Glomerular visceral epithelial cell (primary cell): ENCODE data around the gene SYF2.
"Not testable (repeated sequence)": the region's sequence is repeated elsewhere in the genome, so short reads cannot be mapped to it uniquely, and the experiment has no call there.

Experiments used
- DNase-seq: peaks from one replicate; pipeline ENCODE4 v3.0.0-alpha.2; 2016; ENCODE audit errors: extremely low spot score

SYF2 gene

DNA sequence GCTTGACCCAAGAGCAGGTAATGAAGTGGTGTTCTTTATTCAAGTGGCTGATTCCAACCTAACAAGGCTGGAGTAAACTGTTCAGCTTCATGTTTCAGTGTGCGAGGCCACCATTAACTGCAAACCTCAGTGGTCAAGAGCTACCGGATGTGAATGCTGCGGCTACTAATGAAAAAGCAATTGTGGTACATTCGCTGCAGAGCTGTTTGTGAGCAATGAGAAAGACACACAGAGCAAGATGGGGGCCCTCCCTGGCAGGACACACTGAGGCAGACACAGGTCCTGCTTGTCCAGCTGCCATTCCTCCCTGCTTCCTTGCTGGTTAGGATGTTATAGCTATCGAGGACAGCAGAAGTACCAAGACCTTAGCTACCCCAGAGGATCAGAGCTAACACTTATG, 26.1 kb downstream of the SYF2 start:
- no peak for DNase-seq

DNA sequence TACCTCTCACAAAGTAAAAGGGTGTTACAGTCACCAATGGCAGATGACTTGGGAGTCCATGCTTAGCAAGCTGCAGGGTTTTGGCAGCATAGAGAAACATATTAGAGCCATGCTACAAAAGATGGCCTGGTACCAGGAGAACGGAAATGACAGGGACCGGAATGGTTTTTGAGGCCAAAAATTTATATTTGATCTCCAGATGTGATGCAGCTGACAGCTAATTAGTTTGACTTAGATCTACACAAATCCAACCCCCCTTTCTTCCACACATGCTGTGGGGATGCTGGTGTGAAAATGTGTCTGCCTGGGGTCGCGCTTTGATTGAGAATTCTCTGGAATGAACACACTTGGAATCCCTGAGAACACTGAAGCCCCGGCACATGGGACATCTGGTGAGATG, 26.5 kb downstream of the SYF2 start:
- no peak for DNase-seq

DNA sequence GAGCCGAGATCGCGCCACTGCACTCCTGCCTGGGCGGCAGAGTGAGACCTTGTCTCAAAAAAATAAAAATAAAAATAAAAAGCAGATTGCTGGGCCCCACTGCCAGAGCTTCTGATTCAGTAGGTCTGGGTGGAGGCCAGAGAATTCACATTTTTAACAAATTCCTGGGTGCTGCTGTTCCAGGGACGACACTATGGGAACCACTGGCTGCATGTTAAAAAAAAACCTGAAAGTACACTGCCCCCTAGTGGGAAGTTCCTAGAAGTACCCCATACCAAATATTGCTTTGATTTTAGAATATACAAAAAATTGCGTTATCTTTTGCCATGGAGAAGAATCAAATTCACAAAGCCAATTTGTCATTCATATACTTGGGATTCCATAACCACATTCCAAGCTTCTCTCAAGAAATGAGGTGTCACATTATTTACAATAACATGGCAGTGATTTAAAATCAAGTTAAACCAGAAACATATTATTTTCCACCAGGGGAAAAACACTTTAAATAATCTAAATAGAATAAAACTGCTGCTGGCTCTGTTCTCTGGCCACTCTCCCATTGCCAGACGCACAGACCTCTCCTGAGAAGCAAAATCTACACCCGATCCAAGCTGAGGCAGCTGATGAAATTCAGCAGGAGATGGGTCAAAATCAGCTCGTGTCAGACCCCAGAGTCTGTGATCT, 27.4 kb downstream of the SYF2 start:
- DNase-seq, result peak; percentile 47

DNA sequence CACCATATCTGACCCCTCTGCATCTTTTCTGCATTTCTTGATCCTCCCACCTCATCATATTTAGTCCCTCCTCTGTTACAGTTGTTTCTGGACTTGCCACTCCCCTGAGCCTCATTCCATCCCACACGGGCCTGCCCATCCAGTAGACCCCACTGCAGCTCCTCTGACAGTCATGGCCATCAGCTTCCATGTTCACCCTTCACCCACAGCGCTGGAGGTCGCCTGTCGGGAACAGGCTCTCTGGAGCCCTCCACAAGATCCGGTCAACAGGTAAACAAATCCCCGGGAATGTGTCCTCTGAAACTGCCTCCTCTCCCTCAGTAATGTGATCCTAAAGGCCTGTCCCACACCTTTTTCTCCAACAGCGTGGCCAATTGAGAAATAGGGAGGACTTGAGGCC, 31.3 kb downstream of the SYF2 start:
- no peak for DNase-seq

DNA sequence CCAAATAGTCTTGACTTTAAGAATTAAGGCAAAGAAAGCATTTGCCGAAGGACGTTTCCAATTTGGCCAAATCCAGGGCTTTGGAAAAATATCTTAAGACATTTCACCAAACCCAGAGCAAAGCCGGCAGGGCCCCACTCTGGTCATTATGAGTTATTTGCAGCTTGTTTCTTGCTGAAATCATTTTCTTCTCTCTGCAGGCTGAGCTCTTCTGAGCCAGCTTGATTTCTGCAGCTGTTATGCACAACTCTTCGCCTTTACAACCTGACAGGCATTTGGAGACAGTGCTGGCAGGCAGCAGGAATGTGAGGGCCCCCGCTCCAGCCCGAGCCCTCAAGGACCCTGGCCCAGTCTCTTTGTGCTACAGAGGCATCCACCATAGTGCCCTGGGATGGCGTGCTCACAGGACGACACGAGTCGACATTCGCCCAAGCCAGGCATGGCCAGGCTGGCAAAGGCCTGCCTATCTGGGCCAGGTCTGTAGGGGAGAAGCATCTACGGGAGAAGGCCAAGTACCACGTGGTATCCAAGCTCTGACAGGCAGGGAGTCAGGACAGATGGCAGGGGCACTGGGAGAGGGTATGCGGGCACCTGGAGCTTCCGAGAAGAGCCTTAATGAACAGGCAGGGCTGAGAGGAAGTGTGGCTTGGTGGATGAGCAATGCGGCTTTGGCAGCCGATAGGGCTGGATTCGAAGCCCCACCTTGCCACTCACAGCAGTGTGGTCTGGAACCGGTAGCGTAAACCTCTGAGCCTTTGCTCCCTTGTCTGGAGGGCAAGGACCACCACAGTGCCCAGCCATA, 32.3 kb downstream of the SYF2 start:
- DNase-seq, result no peak

DNA sequence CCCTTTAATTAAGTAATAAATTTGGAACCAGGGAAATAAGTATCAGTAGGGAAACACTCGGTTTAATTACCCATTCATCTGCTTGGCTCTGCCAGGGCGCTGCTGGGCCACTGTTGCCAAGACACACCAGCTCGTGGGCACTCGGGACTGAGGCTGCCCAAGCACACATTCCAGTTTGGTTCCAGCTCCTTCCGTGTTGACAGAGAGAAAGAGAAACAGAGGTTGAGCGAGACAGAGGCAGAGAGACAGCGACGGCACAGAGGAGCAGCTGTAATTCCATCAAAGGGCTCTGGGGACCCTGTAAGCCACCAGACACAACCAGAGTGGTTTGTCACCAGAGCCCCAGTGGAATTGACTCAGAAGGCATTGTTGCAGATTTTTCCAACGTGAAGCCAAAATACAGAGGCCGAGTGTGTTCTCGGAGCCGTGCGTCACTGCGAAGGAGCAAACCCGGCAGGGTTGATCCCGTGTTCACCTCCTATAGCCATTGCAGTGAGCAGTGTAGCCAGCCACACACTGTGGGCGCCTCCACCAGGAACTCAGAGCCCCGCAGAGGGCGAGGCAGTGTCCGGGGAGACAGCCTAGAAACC, 33.5 kb downstream of the SYF2 start:
- no peak for DNase-seq

DNA sequence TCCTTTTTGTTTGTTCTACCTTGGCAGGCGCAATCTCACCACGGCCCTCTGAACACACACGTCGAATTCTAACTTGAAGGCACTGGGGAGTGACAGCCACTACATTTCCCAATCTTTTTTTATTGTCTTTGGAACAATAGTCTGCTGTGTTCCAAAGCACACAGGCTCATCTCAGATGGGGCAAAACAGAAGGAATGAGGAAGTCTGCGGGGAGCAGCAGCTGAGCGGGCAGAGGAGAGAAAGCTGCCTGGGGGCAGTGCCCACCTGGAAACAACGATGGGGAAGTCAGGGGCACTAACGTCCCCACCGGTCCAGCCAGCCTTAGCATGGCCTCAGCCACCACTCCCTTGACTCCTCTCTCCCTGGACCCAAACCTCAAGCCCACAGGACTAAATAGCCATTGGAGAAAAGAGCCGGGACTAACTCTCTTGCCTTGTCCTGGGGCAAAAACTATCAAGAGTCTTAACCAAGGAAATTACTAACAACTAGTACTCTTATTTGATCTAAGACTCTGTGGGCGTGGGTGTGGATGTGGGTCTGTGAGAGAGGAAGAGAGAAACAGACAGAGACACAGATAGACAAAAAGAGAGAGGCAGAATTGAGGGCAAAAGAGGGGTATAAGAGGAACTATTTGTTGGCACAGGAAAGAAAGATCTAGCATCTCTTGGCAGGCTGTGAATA, 34.2 kb downstream of the SYF2 start:
- DNase-seq, result no peak

DNA sequence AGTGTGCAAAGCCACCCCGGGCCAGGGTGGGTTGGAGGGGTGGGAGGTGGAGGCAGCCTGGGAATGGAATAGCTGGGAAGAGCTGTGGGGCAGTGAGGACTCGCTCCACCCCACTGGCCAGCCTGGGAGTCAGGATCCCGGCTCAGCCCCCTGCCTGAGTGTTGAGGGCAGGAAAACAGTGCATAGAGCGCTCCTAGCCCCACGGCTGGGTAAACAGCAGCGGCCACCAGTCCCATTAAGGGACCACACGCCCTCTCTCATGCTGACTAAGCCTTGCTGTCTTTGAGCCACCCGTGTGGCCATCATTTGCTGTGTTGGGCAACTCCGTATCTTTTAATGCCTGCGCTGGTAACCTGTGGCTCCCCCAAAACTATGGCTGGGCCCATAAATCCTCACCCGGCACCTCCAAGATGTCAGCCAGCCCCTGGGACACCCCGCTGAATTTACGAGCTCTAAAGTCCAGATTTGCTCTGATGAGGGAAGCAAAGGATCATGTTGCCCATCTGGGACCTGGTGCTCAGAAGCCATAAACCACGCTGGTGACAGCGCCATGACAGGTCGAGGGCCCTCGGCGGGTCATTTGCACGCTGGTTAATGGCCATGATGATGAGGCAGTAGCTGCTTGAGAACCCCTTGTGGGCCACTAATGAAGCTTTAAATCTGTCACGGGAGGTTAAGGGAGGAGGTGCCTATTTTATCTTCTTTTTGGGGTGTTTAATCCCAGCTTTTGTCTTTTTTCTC, 34.9 kb downstream of the SYF2 start:
- DNase-seq, result no peak

DNA sequence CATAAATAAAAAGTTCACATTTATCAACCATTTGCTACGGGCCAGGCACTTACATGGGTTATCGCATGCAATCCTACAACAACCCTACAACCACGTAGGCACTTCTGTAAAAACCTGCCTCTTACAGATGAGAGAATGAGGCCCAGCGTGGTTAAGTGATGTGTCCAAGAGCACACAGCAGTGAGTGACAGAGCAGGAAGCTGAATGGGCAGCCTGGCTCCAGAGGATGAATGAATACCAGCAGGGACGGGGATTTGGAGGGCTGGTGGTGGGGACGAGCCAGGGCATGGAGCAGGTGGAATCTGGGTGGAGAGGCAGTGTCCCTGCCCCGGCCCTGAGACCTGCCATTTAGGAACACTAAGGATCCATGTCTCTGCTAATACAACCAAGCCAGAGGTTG, 35.5 kb downstream of the SYF2 start:
- DNase-seq, result no peak

DNA sequence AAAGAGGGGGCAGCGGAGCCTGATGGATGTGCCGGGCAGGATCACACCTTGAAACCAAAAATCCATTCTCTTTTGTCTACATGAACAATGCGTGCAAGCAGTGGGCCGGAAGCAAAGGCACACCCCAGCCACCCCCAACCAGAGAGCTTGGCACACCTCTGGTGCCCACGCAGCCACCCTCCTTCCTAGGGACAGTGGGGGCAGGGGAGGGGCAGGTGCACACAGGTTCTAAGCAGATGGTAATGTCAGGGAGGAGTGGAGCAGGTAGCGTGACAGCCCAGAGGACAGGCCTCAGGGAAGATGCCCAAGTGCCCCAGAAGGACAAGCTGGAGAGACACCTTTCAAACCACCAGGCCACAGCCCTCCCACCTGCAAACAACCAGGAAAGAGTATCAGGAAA, 36.5 kb downstream of the SYF2 start:
- no peak for DNase-seq

DNA sequence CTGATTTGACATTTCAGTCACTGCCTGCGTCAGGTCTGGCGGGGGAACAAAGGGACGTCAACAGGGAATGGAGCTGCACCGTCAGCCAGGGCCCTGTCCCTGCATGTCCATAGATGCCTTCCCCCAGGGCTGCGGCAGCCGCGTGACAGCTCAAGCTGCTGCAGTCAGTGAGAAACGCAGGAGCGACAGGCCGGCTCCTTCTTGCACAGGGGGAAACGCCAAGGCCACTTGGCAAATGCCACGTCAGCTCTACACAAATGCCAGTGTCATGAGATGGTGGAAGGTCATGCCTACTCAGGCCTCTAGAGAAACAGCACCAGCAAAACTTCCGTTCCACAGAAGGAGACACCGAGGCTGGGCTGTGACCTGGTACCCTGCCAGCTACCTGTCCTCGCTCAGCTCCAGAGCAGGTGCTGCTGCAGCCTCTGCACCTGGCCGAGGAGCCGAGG, 37.7 kb downstream of the SYF2 start:
- no peak for DNase-seq

DNA sequence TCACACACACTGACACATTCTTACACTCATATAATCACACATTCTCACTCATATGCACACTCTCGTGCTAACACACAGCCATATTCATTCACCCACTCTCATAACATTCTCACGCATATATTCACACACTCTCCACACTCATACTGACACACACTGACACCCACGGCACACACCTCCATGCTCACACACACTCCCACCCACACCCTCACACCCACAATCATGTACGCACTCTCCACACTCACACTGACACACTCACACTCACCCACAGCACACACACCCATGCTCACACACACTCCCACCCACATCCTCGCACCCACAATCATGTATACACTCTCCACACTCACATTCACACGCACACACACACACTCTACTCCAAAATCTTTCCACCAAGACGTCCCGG, 38.2 kb downstream of the SYF2 start:
- DNase-seq, result no peak

DNA sequence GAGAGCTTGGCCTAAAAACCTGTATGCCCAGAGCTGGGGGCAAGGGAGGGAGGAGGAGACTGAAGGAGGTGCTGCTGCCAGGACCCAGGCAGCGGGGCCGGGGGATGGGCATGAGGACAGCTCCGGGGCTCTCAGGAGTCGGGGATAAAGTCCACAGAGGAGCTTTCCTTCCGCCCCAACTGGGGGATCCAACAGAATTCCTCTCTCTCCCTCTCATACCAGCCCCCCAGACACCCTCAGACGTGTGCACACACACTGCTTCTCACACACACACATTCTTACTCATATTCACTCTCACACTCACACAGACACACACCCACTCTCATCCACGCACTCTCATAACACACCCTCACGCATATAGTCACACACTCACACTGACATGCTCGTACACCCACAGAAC, 39.1 kb downstream of the SYF2 start:
- DNase-seq, result no peak

DNA sequence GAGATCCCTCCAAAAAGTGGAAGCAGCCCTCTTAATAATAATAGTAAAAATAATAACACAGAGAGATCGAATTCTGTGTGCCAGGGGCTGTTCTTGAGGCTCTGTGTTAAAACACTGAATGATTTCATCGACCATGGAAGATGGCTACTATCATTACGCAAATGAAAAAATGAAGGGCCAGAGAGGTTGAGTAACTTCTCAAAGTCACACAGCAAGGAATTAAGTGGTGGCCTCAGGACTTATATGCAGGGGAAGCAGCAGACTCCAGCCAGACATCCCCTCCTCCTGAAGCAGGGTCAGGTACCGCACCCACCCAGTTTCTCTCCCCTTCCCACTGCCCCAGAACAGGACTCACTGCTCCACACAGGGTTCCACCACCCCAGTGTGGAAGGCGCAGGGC, 40.1 kb downstream of the SYF2 start:
- no peak for DNase-seq

DNA sequence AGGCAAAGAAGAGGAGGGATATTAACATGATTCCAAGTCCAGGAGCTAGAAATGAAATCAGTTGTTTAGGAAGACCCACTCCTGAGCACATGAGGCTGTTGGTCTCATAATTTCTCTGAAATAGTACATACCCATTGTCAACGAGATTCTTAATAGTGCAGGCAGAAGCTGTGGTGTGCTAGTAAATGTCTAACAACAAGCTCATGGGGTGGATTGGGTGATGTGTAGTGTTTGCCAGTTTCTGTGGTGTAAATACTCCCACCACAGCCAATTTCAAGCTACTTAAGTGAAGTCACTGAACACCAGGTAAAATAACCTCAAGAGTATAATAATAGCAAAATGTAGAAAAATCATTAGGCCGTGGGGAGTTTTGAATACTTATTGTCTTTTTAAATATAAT, 42.0 kb downstream of the SYF2 start:
- no peak for DNase-seq

DNA sequence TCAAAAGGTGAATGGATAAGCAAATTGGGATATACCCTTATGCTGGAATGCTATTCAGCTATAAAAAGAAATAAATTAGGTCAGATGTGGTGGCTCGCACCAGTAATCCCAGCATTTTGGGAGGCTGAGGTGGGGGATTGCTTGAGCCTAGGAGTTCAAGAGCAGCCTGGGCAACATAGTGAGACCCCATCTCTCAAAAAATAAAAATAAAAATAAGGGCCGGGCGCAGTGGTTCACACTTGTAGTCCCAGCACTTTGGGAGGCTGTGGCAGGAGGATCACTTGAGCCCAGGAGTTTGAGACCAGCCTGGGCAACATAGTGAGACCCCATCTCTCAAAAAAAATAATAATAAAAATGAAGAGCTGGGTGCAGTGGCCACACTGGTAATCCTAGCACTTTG, 44.4 kb downstream of the SYF2 start:
- DNase-seq, result not testable (repeated sequence)

DNA sequence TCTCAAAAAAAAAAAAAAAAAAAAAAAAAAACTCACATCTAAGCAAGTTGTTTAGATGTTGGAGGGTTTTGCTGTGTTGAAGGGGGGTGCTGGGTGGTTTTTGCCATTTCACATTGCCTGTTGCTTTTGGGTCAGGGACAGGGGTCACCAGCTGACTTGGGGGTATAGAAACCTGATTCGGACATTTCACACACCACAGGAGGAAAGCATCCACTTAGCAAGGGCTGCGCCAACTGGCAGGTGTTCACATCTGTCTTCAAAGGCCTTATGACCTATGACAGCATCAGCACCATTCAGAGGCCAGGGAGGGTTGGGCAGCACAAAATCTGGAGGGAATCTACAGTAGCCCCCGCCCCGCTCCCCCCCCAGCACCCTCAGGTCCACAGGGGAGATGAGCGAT, 45.2 kb downstream of the SYF2 start:
- DNase-seq, result no peak

DNA sequence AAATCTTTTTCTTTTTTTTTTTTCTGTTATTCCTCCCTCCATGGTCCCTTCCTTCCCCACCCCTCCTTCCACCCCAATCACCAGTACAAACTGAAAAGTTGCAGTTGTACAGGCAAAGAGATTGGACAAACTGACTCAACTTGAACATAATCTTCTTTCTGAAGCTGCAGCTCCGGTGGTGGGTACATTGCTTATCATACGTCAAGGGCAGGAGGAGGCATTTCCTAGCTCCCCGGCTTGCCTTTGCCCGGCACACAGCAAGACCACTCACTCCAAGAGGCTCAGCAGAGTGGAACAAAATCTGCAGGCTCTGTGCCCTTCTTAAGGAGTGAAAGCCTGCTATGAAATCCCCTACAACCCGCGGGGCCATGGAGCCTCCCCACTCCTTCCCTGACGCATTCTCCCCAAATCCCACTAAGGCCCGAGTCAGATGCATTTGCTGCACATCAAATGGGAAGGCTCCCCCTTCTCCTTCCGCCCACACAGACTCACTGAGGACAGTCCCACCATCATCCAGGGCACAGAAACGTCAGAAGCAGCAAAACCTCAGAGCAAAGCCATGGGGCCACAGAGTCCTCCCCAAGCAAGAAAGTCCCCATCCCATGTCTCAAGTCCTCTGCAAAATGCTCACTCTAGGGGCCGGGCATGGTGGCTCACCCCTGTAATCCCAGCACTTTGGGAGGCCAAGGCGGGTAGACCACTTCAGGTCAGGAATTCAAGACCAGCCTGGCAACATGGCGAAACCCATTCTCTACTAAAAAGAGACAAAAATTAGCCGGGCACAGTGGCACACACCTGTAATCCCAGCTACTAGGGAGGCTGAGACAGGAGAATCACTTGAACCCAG, 45.9 kb downstream of the SYF2 start:
- DNase-seq, result no peak

DNA sequence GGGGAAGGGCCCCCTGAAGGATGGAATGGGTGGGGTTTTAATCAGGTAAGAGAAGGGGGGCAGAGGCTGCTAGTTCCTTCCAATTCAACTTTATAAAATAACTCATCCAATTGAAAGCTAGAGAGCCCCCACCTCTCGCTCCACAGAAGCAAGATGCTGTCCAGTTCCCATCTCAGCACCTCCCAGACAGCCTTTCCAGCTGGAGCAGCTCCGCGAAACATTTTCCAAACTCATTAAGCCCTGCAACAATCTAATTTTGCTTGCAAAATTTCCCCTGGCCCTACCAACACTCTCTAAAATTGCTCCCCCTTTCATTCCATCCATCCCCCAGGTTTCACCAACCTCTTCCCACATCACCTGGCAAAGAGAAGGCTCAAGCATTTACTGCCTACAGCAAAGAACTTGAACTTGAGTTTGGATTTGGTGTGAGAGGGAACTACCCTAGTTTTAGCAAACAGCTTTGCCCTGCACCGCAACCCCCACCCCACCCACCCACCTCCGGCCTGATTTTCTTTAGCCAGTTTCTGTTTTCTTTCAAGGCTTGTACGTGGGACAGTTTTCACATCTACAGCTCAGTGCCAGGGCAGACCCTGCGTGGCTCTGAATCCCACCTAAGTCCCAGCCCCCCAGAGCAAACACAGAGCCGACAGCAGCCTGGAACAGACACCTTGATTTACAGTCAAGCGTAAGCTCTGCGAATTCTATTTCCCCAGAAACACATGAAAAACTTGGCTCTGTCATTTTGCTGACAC, 46.7 kb downstream of the SYF2 start:
- DNase-seq, result no peak
